ENCODE data around the gene HDAC4. TPM values are rescaled to one million over a fixed set of nuclear protein-coding genes. Genes with fewer than 3 reads are reported as not detected.

The HDAC4 gene
- total and polyA plus RNA-seq, 2 donors: 24.4 to 29.5 TPM

- no peak overlapping the region for H3K4me3 ChIP-seq (ENCODE audit: low read depth, low read length)
- H3K4me1 ChIP-seq (ENCODE audit: insufficient read depth): no peaks in the 10 kb centered on the region
- WGBS: 88% methylated on average over 10 of the region's 10 CpGs
- no peaks in the 10 kb centered on the region for H3K36me3 ChIP-seq (ENCODE audit: insufficient read depth)
- DNase-seq (ENCODE audit: extremely low spot score): no peak
- no peak overlapping the region for H3K27ac ChIP-seq (ENCODE audit: low read depth)
Observed at GRCh38 chr2:239202836-239203235, 198.0 kb downstream of the HDAC4 start.

- Histone ChIP-seq H3K4me1 (ENCODE audit: insufficient read depth) (no peaks in the 10 kb centered on the region), H3K36me3 (ENCODE audit: insufficient read depth) (no peaks in the 10 kb centered on the region), H3K27ac (ENCODE audit: low read depth) (no peak overlapping the region), H3K4me3 (ENCODE audit: low read depth, low read length) (no peak overlapping the region)
- 95% methylated on average over 12 of the region's 12 CpGs for WGBS
- DNase-seq (ENCODE audit: extremely low spot score): no peak
Observed at GRCh38 chr2:239202343-239202742, 198.5 kb downstream of the HDAC4 start.

- 86% methylated on average over 7 of the region's 7 CpGs for WGBS
- Histone ChIP-seq H3K36me3 (ENCODE audit: insufficient read depth) (no peaks in the 10 kb centered on the region), H3K4me3 (ENCODE audit: low read depth, low read length) (no peak overlapping the region), H3K4me1 (ENCODE audit: insufficient read depth) (no peaks in the 10 kb centered on the region), H3K27ac (ENCODE audit: low read depth) (no peak overlapping the region)
- no peak for DNase-seq (ENCODE audit: extremely low spot score)
Observed at GRCh38 chr2:239201884-239202283, 198.9 kb downstream of the HDAC4 start.

GRCh38 chr2:239201531-239201876 is 199.3 kb downstream of the HDAC4 start:
- no peak for DNase-seq (ENCODE audit: extremely low spot score)
- Histone ChIP-seq H3K4me1 (ENCODE audit: insufficient read depth) (no peaks in the 10 kb centered on the region), H3K4me3 (ENCODE audit: low read depth, low read length) (no peak overlapping the region), H3K27ac (ENCODE audit: low read depth) (no peak overlapping the region), H3K36me3 (ENCODE audit: insufficient read depth) (no peaks in the 10 kb centered on the region)
- 50% methylated on average over 6 of the region's 6 CpGs for WGBS

- no peak for DNase-seq (ENCODE audit: extremely low spot score)
- Histone ChIP-seq H3K4me1 (ENCODE audit: insufficient read depth) (no peaks in the 10 kb centered on the region), H3K4me3 (ENCODE audit: low read depth, low read length) (no peak overlapping the region), H3K27ac (ENCODE audit: low read depth) (no peak overlapping the region), H3K36me3 (ENCODE audit: insufficient read depth) (no peaks in the 10 kb centered on the region)
- 83% methylated on average over 20 of the region's 20 CpGs for WGBS
Observed at GRCh38 chr2:239200646-239201530, 199.9 kb downstream of the HDAC4 start.

GRCh38 chr2:239199041-239199768 is 201.6 kb downstream of the HDAC4 start:
- DNase-seq (ENCODE audit: extremely low spot score): no peak
- Histone ChIP-seq H3K27ac (ENCODE audit: low read depth) (peak overlapping the region; percentile 58), H3K36me3 (ENCODE audit: insufficient read depth) (no peaks in the 10 kb centered on the region), H3K4me1 (ENCODE audit: insufficient read depth) (no peaks in the 10 kb centered on the region), H3K4me3 (ENCODE audit: low read depth, low read length) (no peak overlapping the region)
- WGBS: 55% methylated on average over 21 of the region's 21 CpGs

GRCh38 chr2:239198221-239198620 is 202.6 kb downstream of the HDAC4 start:
- H3K36me3 ChIP-seq (ENCODE audit: insufficient read depth): no peaks in the 10 kb centered on the region
- DNase-seq (ENCODE audit: extremely low spot score): no peak
- no peaks in the 10 kb centered on the region for H3K4me1 ChIP-seq (ENCODE audit: insufficient read depth)
- no peak overlapping the region for H3K4me3 ChIP-seq (ENCODE audit: low read depth, low read length)
- WGBS: 88% methylated on average over 8 of the region's 8 CpGs
- no peak overlapping the region for H3K27ac ChIP-seq (ENCODE audit: low read depth)

- Histone ChIP-seq H3K4me3 (ENCODE audit: low read depth, low read length) (no peak overlapping the region), H3K27ac (ENCODE audit: low read depth) (no peak overlapping the region), H3K36me3 (ENCODE audit: insufficient read depth) (no peaks in the 10 kb centered on the region), H3K4me1 (ENCODE audit: insufficient read depth) (no peaks in the 10 kb centered on the region)
- WGBS: 97% methylated on average over 19 of the region's 19 CpGs
- no peak for DNase-seq (ENCODE audit: extremely low spot score)
Observed at GRCh38 chr2:239197146-239197545, 203.7 kb downstream of the HDAC4 start.

GRCh38 chr2:239196474-239197021 is 204.3 kb downstream of the HDAC4 start:
- no peaks in the 10 kb centered on the region for H3K4me1 ChIP-seq (ENCODE audit: insufficient read depth)
- 93% methylated on average over 17 of the region's 17 CpGs for WGBS

GRCh38 chr2:239195992-239196391 is 204.8 kb downstream of the HDAC4 start:
- 86% methylated on average over 4 of the region's 4 CpGs for WGBS
- H3K4me3 ChIP-seq (ENCODE audit: low read depth, low read length): no peak overlapping the region
- H3K27ac ChIP-seq (ENCODE audit: low read depth): no peak overlapping the region
- H3K4me1 ChIP-seq (ENCODE audit: insufficient read depth): no peaks in the 10 kb centered on the region
- DNase-seq (ENCODE audit: extremely low spot score): no peak
- no peaks in the 10 kb centered on the region for H3K36me3 ChIP-seq (ENCODE audit: insufficient read depth)

More at GRCh38 chr2:239196474-239197021, 204.3 kb downstream of the HDAC4 start:
- Histone ChIP-seq H3K27ac (ENCODE audit: low read depth) (no peak overlapping the region), H3K36me3 (ENCODE audit: insufficient read depth) (no peaks in the 10 kb centered on the region), H3K4me3 (ENCODE audit: low read depth, low read length) (no peak overlapping the region)
- no peak for DNase-seq (ENCODE audit: extremely low spot score)

GRCh38 chr2:239195318-239195871 is 205.4 kb downstream of the HDAC4 start:
- H3K4me1 ChIP-seq (ENCODE audit: insufficient read depth): no peaks in the 10 kb centered on the region
- no peak overlapping the region for H3K27ac ChIP-seq (ENCODE audit: low read depth)
- no peaks in the 10 kb centered on the region for H3K36me3 ChIP-seq (ENCODE audit: insufficient read depth)
- 82% methylated on average over 15 of the region's 15 CpGs for WGBS
- no peak for DNase-seq (ENCODE audit: extremely low spot score)
- H3K4me3 ChIP-seq (ENCODE audit: low read depth, low read length): no peak overlapping the region

GRCh38 chr2:239194731-239195317 is 206.0 kb downstream of the HDAC4 start:
- DNase-seq (ENCODE audit: extremely low spot score): no peak
- Histone ChIP-seq H3K27ac (ENCODE audit: low read depth) (no peak overlapping the region), H3K4me1 (ENCODE audit: insufficient read depth) (no peaks in the 10 kb centered on the region), H3K36me3 (ENCODE audit: insufficient read depth) (no peaks in the 10 kb centered on the region), H3K4me3 (ENCODE audit: low read depth, low read length) (no peak overlapping the region)
- WGBS: 93% methylated on average over 23 of the region's 23 CpGs

- no peaks in the 10 kb centered on the region for H3K36me3 ChIP-seq (ENCODE audit: insufficient read depth)
- no peak for DNase-seq (ENCODE audit: extremely low spot score)
- H3K4me1 ChIP-seq (ENCODE audit: insufficient read depth): no peaks in the 10 kb centered on the region
- H3K27ac ChIP-seq (ENCODE audit: low read depth): no peak overlapping the region
- no peak overlapping the region for H3K4me3 ChIP-seq (ENCODE audit: low read depth, low read length)
- WGBS: 87% methylated on average over 17 of the region's 17 CpGs
Observed at GRCh38 chr2:239193925-239194677, 206.7 kb downstream of the HDAC4 start.

All from urinary bladder (tissue), 4 donors.